NCI-H82 treated with DMSO at 0.1 percent for 48 hours (cell line): ENCODE data around the gene GPR135.
"Not testable (repeated sequence)": the region's sequence is repeated elsewhere in the genome, so short reads cannot be mapped to it uniquely, and the experiment has no call there.

Experiments used
- DNase-seq: peaks from one replicate; lab custom pipeline; 2025; ENCODE audit not compliant: unreplicated experiment; lab: John Stamatoyannopoulos, UW

Gene GPR135

DNA sequence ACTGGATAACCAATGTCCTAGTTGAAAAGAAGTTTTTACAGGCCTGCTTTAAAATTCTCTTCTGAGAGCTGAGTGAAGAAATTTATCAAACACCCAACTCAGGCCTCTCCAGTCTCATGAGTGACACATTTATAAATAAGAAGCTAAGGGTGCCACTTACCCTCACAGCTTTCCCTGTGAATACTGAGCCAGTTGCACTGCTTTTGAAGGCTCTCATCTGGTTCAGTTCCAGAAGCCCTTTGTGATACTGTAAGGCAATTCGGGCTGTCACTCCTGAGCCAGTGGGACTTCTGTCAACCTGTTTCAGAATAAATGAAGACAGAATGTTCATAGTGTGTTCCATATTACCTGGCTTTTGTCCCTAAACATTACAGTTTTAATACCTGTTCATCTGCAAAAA, 10.5 kb upstream of the GPR135 start:
- DNase-seq, result no peak

DNA sequence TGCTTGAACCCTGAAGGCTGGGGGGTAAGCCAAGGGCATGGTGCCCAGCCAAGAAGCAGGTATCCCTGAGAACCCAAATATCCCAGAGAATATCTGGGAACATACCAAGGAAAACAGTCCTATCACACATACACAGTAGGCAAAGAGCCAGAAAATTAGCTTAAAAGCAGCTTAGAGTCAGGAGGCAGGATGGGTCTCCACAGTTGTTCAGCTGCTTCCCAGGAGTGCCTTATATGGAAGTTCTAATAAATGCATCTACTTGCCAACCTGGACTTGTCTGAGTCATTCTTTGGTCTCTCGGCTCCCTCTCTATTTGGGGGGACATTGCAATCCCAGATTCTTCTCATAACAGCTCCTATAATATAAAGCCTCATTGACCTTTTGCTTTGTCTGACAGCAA, 9.0 kb upstream of the GPR135 start:
- peak; percentile 18 for DNase-seq

DNA sequence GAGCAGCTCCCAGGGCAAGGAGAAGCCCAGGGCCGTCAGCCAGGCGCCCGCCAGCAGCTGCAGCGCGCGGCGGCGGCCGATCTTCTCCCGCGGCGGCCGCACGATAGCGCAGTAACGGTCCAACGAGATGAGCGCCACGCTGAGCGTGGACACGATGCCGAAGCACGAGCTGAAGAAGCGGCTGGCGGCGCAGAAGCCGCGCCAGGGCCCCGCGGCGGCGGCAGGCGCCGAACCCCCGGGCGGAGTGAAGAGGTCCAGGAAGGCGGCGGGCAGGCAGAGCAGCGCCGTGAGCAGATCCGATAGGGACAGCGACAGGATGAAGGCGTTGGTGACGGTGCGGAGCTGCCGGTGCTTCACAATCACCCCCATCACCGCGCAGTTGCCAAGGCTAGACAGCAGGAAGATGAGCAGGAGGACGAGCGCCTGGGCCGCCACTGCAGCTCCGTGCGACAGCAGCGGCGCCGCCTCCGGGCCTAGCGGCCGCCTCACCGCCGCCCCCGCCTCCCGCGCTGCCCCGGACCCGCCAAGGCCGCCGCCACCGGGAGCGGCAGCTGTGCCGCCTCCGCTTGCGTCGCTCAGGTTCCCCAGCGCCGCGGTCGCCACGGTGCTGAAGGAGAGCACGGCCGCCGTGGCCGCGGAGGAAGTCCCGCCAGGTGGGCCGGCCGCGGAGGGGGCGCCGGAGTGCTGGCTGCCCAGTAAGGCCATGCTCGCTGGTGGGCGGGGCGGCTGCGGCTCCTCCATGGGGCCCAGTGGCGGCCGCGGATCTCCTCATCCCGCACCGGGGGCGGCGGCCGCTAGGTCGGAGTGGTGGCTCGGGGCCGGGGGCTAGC, 479 bp downstream of the GPR135 start:
- DNase-seq, result no peak

- no peak for DNase-seq
These were observed 1.2 kb downstream of the GPR135 start for GRCh38 chr14:59463787-59464485.

- no peak for DNase-seq
These were observed 3.3 kb downstream of the GPR135 start for GRCh38 chr14:59461891-59462290.

DNA sequence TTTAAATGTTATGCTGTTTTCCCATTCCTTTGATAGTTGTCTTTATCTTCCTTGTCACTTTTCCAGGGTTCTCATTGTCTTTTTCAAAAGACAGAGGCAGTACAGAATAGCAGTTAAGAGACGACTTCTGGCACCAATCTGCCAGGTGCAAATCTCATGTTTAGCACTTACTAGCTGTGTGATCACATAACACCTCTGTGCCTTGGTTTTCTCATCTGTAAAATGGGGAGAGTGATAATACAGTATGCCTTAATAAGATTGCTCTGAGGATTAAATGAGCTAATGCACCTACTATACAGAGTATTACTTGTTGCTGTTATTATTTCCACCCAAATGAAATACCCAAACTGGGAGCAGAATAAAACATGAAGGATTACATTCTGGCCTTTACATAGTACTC, 4.8 kb downstream of the GPR135 start:
- no peak for DNase-seq

DNA sequence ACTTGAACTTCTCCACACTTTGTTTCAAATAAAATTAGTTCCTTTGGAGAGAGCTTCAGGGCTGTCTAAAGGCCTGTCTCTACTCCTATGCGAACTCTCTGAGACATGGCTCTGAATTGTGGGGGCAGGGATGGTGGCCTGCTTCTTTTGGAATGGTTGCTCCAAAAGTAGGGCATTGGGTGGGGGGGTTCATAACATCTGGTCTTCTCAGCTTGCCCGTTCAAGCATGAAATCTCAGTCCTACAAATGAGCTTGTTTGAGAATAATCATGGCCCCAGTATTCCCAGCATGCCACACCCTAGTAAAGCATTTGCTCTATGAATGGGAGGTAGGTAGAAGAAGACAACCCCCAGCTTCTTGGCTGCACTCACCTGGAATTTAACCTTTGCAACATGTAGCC, 6.7 kb downstream of the GPR135 start:
- no peak for DNase-seq

DNA sequence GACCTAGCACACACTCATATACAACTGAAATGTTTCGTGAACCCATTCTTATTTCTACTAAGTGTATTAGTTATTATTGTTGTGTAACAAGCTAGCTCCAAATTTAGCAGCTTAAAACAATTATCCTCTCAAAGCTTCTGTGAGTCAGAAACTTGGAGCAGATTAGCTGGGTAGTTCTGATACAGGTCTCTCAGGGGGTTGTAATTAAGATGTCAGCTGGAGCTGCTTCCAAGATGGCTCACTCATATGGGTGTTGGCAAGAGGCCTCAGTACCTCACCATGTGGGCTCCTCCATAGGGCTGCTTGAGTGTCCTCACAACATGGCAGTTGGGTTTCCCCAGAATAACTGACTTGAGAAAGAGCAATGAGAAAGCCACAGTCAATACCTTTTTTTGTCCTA, 9.8 kb downstream of the GPR135 start:
- no peak for DNase-seq

DNA sequence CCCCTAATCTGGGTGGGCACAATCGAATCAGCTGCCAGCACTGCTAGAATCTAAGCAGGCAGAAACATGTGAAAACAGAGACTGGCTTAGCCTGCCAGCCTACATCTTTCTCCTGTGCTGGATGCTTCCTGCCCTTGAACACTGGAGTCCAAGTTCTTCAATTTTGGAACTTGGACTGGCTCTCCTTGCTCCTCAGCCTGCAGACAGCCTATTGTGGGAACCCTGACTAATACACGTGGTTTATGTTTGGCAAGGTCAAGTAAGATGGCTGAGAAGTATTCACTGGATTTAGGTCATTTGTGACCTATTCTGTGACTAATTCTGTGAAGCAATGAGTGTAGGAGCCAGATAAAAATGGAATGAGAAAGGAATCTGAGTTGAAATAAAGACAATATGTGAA, 11.0 kb downstream of the GPR135 start:
- DNase-seq, result no peak

GRCh38 chr14:59451849-59452248, 13.3 kb downstream of the GPR135 start:
- DNase-seq, result no peak

DNA sequence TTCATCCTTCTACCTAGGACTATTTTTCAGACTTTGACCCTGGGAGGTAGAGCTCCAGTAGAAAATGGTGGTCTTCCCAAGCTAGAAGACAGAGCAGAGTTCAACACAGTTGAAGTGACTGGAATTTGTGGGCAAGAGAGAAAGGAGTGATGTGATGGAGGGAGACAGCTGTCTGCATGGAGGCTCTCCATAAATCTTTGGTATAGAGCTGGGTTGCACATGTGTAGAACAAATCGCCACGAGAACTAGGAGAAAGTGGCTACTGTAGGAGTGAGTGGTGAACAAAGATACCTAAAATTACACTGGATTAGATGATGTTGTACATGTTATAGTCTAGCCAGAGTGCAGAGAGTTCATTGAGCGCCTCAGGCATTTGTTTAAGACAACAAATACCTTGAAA, 14.5 kb downstream of the GPR135 start:
- no peak for DNase-seq

- DNase-seq, result not testable (repeated sequence)
These were observed 16.5 kb downstream of the GPR135 start for GRCh38 chr14:59448673-59449072.

GRCh38 chr14:59439256-59439965, 25.8 kb downstream of the GPR135 start:
- no peak for DNase-seq

- DNase-seq, result no peak
These were observed 27.0 kb downstream of the GPR135 start for GRCh38 chr14:59438195-59438647.

DNA sequence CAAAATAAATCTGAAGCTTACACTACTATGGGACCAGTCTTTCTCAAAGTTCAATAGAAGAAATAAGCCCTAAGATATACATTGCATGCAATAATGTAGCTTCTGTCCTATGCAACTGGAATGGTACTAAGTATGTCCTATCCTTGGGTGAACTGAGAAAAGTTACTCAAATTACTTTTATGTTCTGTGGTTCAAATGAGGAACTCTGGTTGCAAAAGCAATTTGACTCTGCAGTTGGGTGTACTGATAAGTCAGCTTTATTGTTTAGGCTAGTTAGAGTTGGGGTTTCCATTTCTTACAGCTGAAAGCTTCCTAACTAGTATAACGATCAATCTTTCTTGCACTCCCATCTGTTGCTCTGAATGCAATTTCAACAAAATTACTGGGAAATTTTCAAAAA, 29.2 kb downstream of the GPR135 start:
- DNase-seq, result no peak

GRCh38 chr14:59435101-59435500, 30.1 kb downstream of the GPR135 start:
- DNase-seq, result no peak

- DNase-seq, result no peak
These were observed 35.4 kb downstream of the GPR135 start for GRCh38 chr14:59429790-59430189.

DNA sequence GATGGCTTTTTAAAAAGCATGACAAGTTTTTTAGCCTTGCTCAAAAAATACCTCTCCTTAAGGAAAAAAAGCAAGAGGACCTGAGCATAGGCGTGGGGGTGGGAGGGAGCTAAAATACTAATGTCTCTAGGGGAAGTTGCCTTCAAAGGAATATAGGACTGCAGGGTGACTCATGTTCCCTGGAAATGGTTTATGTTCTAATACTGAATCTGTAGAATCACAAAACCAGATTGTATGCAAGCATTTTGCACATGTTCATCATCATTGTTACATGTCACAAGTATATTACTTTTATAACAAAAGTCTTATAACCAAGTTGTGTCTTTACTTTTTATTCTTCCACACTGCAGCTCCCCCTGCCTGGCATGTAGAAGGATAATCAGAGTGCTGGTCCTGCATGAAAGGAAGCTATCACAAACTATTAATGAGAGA, 36.6 kb downstream of the GPR135 start:
- no peak for DNase-seq

- no peak for DNase-seq
These were observed 37.3 kb downstream of the GPR135 start for GRCh38 chr14:59427653-59428580.

GRCh38 chr14:59425322-59425935, 39.8 kb downstream of the GPR135 start:
- no peak for DNase-seq
